NOMO-1 treated with DMSO at 0.1 percent for 48 hours (cell line): ENCODE results near the gene COX10.
"Not testable (repeated sequence)": the region's sequence is repeated elsewhere in the genome, so short reads cannot be mapped to it uniquely, and the experiment has no call there.

Experiments
- DNase-seq: peaks from one replicate; lab custom pipeline; 2025; ENCODE audit not compliant: unreplicated experiment; lab: John Stamatoyannopoulos, UW

The COX10 gene

GRCh38 chr17:14202388-14203166 is 133.3 kb downstream of the COX10 start:
- DNase-seq = no peak

DNA sequence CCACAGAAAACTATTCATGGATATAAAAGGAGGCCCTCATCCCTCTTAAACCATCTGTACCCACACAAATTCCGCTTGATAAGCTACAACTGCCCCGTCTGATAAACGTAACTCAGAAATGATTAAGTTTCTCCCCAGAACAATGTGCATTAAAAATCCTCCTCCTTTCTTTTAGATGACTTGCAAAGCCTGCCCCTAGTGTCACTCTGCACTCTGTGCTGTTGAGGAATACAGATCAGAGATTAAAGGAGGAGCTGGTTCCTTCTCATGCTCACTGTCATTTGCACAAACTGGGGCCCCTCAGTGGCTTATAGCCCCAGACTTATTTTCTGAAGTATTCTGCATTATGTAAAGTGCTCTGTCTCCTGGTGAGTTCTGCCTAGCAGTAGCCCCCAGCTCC is 134.1 kb downstream of the COX10 start:
- DNase-seq = no peak

DNA sequence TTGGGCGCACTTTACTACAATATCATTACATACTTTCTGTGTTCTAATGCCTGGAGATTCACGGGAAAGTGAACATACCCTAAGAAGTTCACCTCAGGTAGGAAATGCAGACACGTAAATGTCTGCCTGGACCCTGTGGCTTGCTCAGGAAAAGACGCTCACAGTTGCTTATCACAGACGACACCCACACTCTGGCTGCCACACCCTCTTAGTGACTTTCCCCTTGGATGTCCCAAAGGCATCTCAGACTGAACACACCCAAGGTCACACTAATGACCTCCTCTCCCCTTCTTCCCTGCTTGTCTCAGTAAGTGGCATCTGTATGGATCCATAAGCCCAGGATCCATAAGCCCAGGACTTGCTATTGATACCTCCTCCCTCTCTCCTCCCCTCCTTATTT is 134.8 kb downstream of the COX10 start:
- DNase-seq = no peak

DNA sequence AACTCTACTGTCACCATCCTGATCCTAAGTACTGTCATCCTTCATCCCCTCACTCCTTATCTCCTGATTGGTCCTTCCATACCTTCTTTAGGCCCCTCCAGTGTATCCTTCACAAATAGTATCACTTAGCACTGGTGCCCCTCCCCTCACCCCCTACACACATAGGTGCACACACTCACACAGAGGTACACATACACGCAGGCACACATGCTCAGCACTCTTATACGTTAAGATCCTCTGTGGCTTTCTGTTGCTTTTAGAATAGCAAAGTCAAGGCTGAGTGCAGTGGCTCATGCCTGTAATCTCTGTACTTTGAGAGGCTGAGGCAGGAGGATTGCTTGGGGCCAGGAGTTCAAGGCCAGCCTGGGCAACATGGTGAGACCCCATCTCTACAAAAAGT is 135.2 kb downstream of the COX10 start:
- DNase-seq = no peak

- no peak for DNase-seq
Measured at GRCh38 chr17:14205380-14205779, 136.1 kb downstream of the COX10 start.

DNA sequence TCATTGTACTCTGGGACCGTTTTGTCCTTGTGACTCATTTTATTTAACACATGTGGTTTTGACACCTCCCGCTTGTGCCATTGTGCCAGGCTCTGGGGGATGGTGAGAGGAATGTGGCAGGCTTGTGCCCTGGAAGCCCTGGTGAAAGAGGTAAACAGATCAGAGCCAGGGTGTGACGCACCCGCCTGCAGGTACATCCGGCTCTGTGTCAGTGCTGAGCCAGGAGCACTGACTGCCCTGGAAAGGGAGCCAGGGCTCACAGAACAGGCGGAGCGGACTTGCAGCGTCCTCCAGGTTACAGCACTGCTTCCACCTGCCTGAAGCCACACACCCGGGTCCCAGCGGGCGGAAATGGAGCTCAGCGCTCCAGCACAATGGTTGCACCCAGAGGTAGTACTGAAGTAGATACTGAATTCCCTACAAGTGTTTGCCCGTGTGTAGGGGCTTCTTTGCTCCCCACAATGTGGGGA is 136.7 kb downstream of the COX10 start:
- no peak for DNase-seq

DNA sequence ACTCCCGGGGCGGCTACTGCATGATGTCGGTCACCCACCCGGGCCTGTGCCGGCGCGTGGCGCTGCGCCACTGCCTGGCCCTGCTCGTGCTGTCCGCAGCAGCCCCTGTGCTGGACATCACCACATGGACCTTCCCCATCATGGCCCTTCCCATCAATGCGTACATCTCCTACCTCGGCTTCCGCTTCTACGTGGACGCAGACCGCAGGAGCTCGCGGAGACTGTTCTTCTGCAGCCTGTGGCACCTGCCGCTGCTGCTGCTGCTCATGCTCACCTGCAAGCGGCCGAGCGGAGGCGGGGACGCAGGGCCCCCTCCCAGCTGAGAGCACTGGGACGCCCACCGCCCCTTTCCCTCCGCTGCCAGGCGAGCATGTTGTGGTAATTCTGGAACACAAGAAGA is 137.6 kb downstream of the COX10 start:
- DNase-seq = no peak

DNA sequence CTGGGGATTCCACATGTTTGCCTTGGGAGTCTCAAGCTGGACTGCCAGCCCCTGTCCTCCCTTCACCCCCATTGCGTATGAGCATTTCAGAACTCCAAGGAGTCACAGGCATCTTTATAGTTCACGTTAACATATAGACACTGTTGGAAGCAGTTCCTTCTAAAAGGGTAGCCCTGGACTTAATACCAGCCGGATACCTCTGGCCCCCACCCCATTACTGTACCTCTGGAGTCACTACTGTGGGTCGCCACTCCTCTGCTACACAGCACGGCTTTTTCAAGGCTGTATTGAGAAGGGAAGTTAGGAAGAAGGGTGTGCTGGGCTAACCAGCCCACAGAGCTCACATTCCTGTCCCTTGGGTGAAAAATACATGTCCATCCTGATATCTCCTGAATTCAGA is 138.5 kb downstream of the COX10 start:
- no peak for DNase-seq

- DNase-seq = no peak
Measured at GRCh38 chr17:14209215-14209614, 139.9 kb downstream of the COX10 start.

DNA sequence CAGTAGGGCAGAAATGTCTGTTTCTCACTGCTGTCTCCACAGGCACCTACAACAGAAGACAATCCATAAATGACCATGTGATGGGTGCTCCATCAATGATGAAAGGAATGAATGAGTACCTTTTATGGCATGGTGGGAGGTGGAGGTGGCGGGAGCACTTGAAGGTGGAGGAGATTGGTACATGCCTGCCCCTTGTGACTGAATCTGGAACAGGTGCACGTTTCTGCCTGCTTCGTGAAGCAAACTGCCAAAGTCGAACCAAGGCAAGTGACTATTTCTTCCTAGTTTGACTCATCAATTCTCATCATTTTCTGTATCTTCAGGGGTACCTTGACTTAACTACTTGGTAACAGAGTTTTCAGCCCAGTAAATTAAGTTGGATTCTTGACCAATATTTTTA is 141.9 kb downstream of the COX10 start:
- DNase-seq = no peak

DNA sequence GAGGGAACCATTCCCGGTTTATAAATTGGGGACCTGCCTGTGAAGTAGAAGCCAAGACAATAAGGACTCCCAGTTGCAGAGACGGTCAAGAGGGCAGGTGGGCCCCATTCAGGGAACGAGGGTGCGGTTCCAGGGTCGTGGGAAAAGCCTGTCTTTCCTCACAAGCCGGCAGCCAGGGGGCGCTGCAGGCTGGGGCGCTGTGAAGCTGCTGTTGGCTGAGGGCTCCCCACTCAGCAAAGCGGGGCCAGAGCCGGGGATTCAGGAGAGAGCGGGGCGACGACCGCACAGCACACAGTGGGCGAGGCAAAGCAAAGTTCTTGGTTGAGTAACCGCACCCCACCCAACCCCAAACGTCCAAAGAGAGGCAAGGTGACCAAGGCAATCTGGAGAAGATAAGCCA is 142.5 kb downstream of the COX10 start:
- no peak for DNase-seq

DNA sequence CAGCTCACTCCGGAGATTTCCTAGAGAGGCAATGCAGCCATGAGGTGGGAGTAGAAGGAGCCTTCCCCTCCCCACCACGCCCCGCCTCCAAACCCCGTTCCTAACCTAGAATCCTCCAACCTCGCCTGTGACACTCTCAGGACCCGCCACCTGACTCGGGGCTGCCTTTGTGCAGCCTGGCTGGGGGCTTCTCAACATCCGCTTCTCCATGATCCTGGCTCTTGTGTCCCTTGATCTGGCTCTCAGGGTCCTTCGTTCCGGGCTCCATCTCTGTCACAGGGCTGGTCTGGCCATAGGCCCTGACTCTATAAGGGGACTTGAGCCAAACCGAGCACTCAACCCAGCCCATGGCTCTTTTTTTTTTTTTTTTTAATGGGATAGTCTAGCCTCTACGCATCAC is 143.1 kb downstream of the COX10 start:
- DNase-seq = no peak

DNA sequence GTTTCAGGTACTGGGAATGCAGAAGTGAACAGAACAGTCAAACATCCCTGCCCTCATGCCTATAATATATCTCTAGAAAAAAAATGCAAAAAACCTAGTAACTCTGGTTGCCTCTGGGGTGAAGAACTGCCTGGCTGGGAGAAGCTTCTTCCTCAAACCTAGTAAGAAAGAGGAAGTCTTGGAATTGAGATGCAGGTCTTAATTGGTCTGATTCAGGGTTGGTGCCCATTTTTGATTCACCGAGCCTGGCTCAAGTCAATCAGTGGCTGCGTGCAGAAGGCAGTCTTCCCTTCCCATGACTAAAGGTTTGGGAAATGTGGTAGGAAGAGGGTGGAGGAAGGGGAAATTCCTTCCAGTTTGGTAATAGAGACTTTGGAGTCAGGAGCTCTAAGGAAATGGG is 145.0 kb downstream of the COX10 start:
- peak; percentile 86 for DNase-seq

DNA sequence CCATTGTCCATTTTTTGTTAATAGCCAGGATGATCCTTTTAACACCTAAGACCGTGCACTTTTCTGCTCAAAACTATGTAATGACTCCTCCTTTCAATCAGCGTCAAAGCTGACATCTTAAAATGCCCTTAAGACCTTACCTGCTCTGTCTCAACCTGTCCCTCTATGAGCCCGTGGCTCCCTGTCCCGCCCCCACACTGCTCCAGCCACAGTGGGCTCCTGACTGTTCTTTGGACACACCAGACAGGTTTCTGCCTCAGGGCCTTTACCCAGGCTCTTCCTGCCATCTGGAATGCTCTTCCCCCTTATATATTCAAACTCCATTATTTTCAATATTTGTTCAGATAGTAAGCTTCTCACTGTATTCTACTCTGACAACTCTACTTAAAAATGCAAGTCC is 153.3 kb downstream of the COX10 start:
- DNase-seq = no peak

GRCh38 chr17:14225254-14225980 is 156.1 kb downstream of the COX10 start:
- DNase-seq = peak; percentile 16

DNA sequence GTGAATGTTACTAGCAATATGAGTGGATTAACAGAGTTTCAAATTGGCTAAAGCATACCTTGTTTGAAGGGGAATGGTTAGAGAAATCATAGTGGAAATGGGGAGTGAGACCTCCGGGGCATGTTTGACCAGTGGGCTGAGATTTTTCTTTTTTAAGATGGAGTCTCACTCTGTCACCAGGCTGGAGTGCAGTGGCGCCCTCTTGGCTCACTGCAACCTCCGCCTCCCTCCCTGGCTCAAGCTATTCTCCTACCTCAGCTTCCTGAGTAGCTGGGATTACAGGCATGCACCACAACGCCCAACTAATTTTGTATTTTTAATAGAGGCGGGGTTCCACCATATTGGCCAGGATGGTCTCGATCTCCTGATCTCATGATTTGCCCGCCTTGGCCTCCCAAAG is 157.7 kb downstream of the COX10 start:
- DNase-seq = no peak

DNA sequence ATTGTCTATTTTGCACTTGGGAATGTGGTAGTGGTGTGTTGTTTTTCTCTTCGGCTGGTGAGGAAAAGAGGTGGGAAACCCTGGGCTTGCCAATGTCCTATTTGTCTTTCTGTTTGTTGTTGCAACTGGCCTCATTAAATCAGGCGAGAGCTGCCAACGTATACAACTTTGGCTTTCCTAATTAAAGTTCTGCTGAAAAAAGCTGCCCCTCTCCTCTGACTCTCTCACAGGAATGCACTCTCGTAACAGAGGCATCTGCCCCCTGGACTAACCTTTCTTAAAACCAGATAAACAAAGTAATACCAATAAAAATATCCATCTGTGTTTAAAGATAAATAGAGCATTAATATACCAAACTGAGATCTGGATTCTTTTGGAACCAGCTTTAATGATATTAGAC is 159.6 kb downstream of the COX10 start:
- no peak for DNase-seq

- not testable (repeated sequence) for DNase-seq
Measured at GRCh38 chr17:14231187-14231586, 161.9 kb downstream of the COX10 start.

GRCh38 chr17:14235047-14235446 is 165.7 kb downstream of the COX10 start:
- not testable (repeated sequence) for DNase-seq

- not testable (repeated sequence) for DNase-seq
Measured at GRCh38 chr17:14236032-14236431, 166.7 kb downstream of the COX10 start.

DNA sequence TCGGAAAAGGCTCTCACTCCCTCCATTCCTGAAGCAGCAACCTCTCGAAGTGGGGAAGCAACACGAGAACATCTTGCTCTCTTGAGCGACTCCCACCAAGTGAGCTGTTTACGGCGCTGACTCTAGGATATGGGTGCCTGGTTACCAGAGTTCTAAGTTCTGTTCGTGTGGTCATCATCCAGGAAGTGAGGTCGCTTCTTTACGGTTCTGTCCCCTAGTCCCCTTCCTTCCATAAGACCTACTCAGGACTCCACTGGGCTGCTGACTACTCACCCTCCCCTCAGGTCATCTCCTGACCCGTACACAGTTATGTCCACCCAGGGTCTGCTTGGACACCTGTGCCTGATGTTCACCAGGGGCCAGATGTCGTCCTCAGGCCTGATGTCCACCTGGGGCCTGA is 167.5 kb downstream of the COX10 start, which contains the start of gene CDRT15:
Gene CDRT15, minus strand, starts transcription at position 101 of the 400 bp plus-strand sequence. Its CDS starts 29 bp downstream, at position 72.
- not testable (repeated sequence) for DNase-seq

- not testable (repeated sequence) for DNase-seq
Measured at GRCh38 chr17:14239271-14239670, 170.0 kb downstream of the COX10 start.
